ENCODE measurements around the gene PET100. TPM values are rescaled to one million over a fixed set of nuclear protein-coding genes. Genes with fewer than 3 reads are reported as not detected.

Gene PET100
- polyA plus RNA-seq, 1 donor from 2014 or later = 105 TPM

DNA sequence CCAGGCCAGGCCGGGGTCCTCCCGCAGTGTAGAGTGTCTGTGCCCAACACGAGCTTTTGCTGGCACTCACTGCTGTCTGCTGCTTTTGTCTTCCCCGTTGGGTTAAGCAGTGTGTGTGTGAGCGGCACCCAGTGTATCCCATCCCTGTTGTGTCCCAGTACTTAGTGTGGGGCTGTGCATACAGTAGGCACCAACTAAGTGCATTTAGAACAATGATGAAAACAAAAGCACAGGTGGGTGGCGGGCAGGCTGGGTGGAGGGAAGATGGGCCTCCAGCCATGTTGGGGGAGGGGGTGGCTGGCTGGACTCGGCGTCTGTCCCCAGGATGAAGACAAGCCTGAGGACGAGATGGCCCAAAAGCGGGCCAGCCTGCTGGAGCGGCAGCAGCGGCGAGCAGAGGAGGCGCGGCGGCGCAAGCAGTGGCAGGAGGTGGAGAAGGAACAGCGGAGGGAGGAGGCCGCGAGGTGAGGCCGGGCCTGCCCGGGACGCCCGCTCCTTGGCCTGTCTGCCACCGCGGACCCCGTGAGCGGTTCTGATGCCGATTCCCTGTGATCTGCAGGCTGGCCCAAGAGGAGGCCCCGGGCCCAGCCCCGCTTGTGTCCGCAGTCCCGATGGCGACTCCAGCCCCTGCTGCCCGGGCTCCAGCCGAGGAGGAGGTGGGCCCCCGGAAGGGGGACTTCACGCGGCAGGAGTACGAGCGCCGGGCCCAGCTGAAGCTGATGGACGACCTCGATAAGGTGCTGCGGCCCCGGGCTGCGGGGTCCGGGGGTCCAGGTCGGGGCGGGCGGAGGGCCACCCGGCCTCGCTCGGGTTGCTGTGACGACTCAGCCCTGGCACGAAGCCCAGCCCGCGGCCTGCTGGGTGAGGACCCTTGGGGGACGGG lies 14.5 kb upstream of the PET100 start:
- Histone ChIP-seq H3K4me3 (ENCODE audit: low read length) (no peak overlapping the region), H3K27ac (ENCODE audit: low read length) (no peak overlapping the region), H3K9ac (ENCODE audit: low read length) (no peak overlapping the region), H3K4me2 (ENCODE audit: low read length) (no peak overlapping the region), H2AFZ (ENCODE audit: low read depth, low read length) (no peak overlapping the region), H3K27me3 (ENCODE audit: insufficient read depth, low read depth, low read length) (no peaks in the 10 kb centered on the region), H3F3A (ENCODE audit: insufficient read depth, low read length, poor library complexity, severe bottlenecking) (no peaks in the 10 kb centered on the region), H4K20me1 (ENCODE audit: insufficient read depth) (no peaks in the 10 kb centered on the region), H3K9me3 (ENCODE audit: low read length) (no peaks in the 10 kb centered on the region), H3K79me2 (replicated peaks; ENCODE audit: insufficient read depth, low read length) (no peaks in the 10 kb centered on the region), H3K9me2 (ENCODE audit: insufficient read depth, low read length) (no peaks in the 10 kb centered on the region), H3K36me3 (ENCODE audit: insufficient read depth, low read length) (peaks cover 5% of the 10 kb centered on the region)
- no peak for TF ChIP-seq RAD21 (conservative IDR thresholded peaks at IDR 0.05)

- no peak overlapping the region for H3K4me2 ChIP-seq (ENCODE audit: low read length)
- no peak overlapping the region for H3K4me3 ChIP-seq (ENCODE audit: low read length)
- peaks cover 2% of the 10 kb centered on the region for H3K36me3 ChIP-seq (ENCODE audit: insufficient read depth, low read length)
- H2AFZ ChIP-seq (ENCODE audit: low read depth, low read length) = no peak overlapping the region
- H3K9me3 ChIP-seq (ENCODE audit: low read length) = no peaks in the 10 kb centered on the region
- H3K27ac ChIP-seq (ENCODE audit: low read length) = no peak overlapping the region
- H3K9ac ChIP-seq (ENCODE audit: low read length) = no peak overlapping the region
- no peaks in the 10 kb centered on the region for H4K20me1 ChIP-seq (ENCODE audit: insufficient read depth)
- H3F3A ChIP-seq (ENCODE audit: insufficient read depth, low read length, poor library complexity, severe bottlenecking) = no peaks in the 10 kb centered on the region
- no peaks in the 10 kb centered on the region for H3K9me2 ChIP-seq (ENCODE audit: insufficient read depth, low read length)
- no peaks in the 10 kb centered on the region for H3K27me3 ChIP-seq (ENCODE audit: insufficient read depth, low read depth, low read length)
- no peaks in the 10 kb centered on the region for H3K79me2 ChIP-seq (replicated peaks; ENCODE audit: insufficient read depth, low read length)
- TF ChIP-seq TAF1 (IDR thresholded peaks at IDR 0.05; ENCODE audit: low read depth) (no peak), POLR2AphosphoS5 (IDR thresholded peaks at IDR 0.05) (no peak), RAD21 (conservative IDR thresholded peaks at IDR 0.05) (no peak), EP300 (conservative IDR thresholded peaks at IDR 0.05; ENCODE audit: poor library complexity, severe bottlenecking) (no peak), REST (IDR thresholded peaks at IDR 0.05; ENCODE audit: borderline replicate concordance) (no peak), SMC3 (conservative IDR thresholded peaks at IDR 0.05; ENCODE audit: poor library complexity) (no peak), CTCF (IDR thresholded peaks at IDR 0.05; ENCODE audit: poor library complexity, severe bottlenecking) (no peak), EZH2 (IDR thresholded peaks at IDR 0.05; ENCODE audit: borderline replicate concordance, insufficient read depth, low read length, poor library complexity, severe bottlenecking) (no peak), MXI1 (conservative IDR thresholded peaks at IDR 0.05; ENCODE audit: poor library complexity, severe bottlenecking) (no peak)
These were observed 12.4 kb upstream of the PET100 start for GRCh38 chr19:7617172-7617571.

Measured in neural cell (in vitro differentiated cells).